ENCODE results near the gene ATP11A.
"Not testable (repeated sequence)": the region's sequence is repeated elsewhere in the genome, so short reads cannot be mapped to it uniquely, and the experiment has no call there.

The ATP11A gene

DNA sequence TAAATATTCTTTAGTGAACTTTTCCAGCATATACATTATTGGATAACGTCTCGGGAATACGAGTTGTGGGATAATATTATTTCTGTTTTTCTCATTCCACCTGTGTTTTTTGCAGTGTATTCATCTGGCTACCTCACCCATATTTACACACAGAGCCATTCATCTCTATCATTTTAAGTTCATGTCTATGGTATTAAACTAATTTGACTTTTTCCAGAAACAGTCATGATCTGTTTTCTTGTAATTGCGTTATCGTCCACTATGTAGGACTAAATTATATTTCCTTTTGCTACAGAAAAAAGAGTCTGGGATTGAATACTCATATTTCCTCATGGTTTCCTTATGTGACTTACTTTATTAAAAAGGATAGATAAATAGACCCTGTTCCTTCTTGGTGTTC, 2.7 kb downstream of the ATP11A start:
- no peak for DNase-seq (ENCODE audit: low read depth in 2 of 2)

DNA sequence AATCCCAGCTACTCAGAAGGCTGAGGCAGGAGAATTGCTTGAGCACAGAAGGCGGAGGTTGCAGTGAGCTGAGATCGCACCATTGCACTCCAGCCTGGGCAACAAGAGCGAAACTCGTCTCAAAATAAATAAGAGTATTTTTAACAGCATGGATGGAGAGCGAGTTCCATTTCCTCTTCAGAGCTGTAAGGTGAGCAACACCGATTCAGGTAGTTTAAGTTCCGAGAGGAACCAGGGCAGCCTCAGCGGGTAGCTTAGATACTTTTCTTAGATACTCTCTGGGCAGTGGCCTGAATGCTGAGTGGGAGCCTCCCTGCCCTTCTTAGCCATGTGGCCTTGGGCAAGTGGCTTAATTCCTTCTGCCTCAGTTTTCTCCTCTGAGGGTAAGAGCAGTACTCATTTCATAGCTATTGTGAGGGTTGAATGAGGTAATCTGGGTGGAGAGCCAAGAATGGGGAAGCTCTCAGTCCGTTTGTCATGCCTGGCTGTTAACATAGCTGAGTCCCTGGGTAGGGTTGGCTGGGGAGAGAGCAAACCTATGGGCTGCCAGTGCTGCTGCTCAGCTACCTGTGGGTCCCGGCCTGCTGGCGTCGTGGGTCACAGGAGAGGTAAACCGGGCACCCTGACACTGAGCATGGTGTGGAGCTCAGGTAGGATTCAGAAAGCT, 4.1 kb downstream of the ATP11A start:
- no peak for DNase-seq (ENCODE audit: low read depth in 2 of 2)

DNA sequence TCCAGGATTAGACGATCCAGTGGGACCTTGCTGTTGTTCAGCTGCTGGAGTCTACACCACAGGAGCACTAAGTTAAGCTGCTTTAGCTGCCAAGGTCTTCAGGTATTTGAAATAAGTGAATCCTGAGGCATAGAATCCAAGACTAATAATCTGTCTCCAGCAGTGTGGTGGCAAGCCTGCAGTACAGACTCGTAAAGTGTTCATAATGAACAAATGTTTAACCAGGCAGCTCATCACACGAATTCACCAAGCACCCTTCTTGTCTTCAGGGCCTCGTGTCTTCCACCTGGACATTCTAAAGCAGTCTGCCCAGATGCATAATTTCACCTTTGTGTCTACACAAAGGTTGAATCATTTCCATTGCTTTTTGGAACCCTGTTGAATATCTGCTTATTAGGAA, 5.3 kb downstream of the ATP11A start:
- no peak for DNase-seq (ENCODE audit: low read depth in 2 of 2)

- DNase-seq (ENCODE audit: low read depth in 2 of 2): no peak
Measured at GRCh38 chr13:112696001-112696868, 6.4 kb downstream of the ATP11A start.

DNA sequence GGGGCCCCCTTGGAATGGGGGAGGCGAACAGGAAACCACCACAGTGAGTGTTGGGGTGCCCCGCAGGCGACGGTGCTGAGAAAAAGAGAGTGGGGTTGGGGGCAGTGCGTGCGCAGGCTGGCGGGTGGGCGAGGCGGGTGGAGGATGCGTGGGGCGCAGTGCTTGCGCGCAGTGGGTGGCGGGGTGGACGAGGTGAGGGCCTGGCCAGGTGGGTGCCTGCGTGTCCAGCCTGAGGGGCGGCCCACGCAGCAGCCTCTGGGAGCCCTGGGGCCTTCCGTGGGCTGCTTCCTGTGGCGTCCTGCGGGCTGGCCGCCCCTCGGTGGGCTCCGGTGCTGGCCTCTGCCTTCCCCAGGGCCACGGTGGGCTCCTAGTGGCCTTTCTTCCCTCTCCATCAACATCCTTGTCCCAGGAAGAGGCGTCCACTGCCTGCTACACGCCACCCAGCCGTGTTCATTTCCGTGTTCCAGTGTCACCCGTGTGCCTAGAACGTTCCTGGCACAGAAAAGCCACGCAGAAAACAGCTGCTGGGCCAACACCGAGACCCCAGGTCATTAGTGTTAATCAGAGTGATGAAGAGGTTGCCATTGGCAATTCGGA, 7.1 kb downstream of the ATP11A start:
- DNase-seq (ENCODE audit: low read depth in 2 of 2): no peak

- DNase-seq (ENCODE audit: low read depth in 2 of 2): no peak
Measured at GRCh38 chr13:112697756-112698655, 8.2 kb downstream of the ATP11A start.

DNA sequence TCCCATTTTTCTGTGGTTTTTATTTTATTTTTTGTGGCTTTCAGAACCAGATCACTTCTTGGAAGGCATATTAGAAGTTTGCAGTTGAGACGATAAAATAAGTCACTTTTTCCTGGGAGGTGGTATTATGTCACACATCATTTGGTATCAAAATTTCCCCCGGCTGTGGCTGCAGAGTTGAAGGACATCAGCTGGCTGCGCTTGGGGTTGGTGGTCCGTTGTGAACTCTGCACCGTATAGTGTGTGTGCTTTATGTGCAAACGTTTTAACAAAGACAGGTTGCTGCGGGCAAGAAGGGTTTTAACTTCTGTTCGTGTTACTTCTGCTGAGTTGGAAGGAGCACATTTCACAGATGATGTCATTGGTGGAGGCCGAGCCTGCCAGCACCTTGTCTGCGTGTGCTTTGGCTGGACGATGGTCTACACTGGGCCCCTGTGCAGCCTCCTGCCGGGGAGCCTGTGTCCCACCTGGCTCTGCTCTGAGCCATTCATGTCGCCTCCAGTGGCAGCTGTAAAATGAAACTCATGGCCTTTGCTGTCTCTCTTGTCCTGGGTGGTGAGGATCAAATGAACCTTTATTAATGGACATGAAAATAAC, 9.6 kb downstream of the ATP11A start:
- DNase-seq (ENCODE audit: low read depth in 2 of 2): no peak

DNA sequence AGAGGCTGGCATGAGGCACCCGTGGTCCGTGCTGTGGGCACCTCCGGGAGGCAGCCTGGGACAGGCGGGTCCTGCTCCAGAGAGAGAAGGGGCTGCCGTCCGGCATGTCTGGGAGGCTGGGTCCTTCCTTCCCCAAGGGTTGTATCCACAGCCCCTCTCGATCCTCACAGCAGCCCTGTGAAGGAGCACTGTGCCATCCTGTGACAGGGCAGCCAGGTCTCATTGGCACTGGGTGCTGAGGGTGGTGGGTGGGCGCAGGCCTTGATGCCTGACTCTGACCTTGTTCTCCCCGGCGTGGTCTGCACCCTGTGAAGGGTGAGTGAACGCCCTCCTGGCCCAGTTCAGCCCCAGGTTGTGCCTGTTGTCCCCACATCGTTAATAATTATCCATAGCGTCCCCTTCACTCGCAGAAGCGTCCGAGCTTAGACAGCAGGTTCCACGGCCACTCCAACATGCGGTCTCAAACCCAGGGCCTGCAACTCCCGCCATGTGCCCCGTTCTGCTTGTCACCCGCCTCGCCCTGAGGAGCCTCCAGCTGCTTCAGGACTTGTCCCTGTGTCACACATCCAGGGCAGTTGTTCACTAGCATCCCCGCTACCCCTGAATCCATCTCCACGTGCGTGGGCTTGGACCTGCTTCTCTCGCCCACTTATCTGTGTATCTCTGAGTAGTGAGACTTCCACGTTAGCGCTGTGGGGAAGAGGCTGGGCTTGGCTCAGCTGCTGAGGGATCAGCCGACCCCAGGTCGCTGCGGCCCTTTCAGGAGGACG, 10.6 kb downstream of the ATP11A start:
- DNase-seq (ENCODE audit: low read depth in 2 of 2): no peak

- no peak for DNase-seq (ENCODE audit: low read depth in 2 of 2)
Measured at GRCh38 chr13:112702341-112702985, 12.6 kb downstream of the ATP11A start.

GRCh38 chr13:112702986-112703379, 13.1 kb downstream of the ATP11A start:
- no peak for DNase-seq (ENCODE audit: low read depth in 2 of 2)

GRCh38 chr13:112703449-112704284, 13.8 kb downstream of the ATP11A start:
- no peak for DNase-seq (ENCODE audit: low read depth in 2 of 2)

GRCh38 chr13:112704308-112705145, 14.7 kb downstream of the ATP11A start:
- DNase-seq (ENCODE audit: low read depth in 2 of 2): no peak

- no peak for DNase-seq (ENCODE audit: low read depth in 2 of 2)
Measured at GRCh38 chr13:112705286-112705685, 15.4 kb downstream of the ATP11A start.

- DNase-seq (ENCODE audit: low read depth in 2 of 2): no peak
Measured at GRCh38 chr13:112706171-112706570, 16.3 kb downstream of the ATP11A start.

DNA sequence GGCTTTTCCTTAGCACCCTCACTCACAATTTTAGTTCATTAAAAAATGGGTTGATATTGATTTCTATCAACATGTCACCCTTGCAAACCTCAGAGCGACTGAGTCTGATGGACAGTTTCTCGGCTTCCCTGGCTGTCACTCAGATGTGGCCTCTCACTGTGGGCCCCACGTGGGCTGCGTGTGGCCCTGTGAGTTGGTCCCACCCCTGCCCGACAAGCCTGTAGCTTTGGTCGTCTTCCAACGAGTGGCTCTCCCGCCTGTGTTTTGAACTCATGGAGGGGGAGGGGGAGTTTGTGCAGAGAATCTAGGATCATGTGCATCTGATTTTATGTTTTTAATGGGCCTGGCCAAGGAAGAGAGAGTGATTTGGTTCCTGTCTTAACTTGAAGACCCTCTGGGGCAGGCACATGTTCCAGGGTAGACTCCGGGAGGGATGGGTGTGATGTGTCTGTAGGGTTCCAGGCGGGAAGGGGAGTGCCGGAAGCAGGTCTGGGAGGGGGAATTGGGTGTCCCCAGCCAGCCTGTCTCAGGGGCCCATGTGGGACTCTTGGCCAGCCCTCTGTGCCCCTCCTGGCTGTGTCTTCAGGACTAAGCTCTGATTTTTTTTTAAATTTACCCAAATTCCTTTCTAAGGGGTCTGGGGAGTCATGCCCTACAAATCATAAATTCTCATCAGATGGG, 18.9 kb downstream of the ATP11A start:
- no peak for DNase-seq (ENCODE audit: low read depth in 2 of 2)

DNA sequence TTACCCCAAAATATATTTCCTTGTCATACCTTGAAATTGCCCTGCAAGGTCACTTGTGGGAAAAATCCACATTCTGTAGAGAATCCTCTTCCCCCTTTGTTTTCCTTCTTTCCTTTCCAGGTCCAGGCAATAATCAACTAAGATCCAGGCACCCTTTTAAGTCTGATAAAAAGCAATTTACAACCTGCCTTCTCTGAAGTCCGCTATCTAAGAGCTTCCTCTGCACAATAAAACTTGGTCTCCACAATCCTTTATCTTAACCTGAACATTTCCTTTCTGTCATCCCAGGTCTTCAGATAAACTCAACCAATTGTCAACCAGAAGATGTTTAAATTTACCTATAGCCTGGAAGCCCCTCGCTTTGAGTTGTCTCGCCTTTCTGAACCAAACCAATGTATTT, 19.5 kb downstream of the ATP11A start:
- DNase-seq (ENCODE audit: low read depth in 2 of 2): not testable (repeated sequence)
